GM12874 (cell line): Measurements from ENCODE around the gene USP47.

Source experiments
- CTCF ChIP-seq: IDR thresholded peaks from 2 replicates; pipeline ENCODE4 v1.5.1; 2011; ENCODE audit warnings: low read depth, mild to moderate bottlenecking, control low read depth, low read length, moderate library complexity; ENCODE audit not compliant: insufficient read depth

The USP47 gene

GRCh38 chr11:11997049-11997322, 155.2 kb downstream of the USP47 start:
- no peak for TF ChIP-seq CTCF

- TF ChIP-seq CTCF = no peak
These were observed 156.5 kb downstream of the USP47 start for GRCh38 chr11:11998091-11998781.

GRCh38 chr11:12001186-12001585, 159.4 kb downstream of the USP47 start:
- no peak for TF ChIP-seq CTCF

GRCh38 chr11:12003336-12003735, 161.6 kb downstream of the USP47 start:
- TF ChIP-seq CTCF = no peak

GRCh38 chr11:12003815-12004214, 162.0 kb downstream of the USP47 start:
- no peak for TF ChIP-seq CTCF

GRCh38 chr11:12005061-12005460, 163.3 kb downstream of the USP47 start:
- no peak for TF ChIP-seq CTCF

GRCh38 chr11:12005476-12005875, 163.7 kb downstream of the USP47 start:
- TF ChIP-seq CTCF = no peak

- no peak for TF ChIP-seq CTCF
These were observed 164.9 kb downstream of the USP47 start for GRCh38 chr11:12006552-12007229.
